Fibroblast of lung (primary cell): ENCODE measurements around the gene CORO2B.

Experiments
- EZH2 ChIP-seq: IDR thresholded peaks from 2 replicates; pipeline ENCODE4 v1.5.1; 2012; ENCODE audit warnings: low read length, control low read depth, mild to moderate bottlenecking; ENCODE audit errors: missing control alignments
- TF ChIP-seq, protein P1 (sequence below), 2 donors: IDR thresholded peaks in 1 of 2; conservative IDR thresholded peaks in 1 of 2; 1 replicate in 1 of 2; 2 replicates in 1 of 2; pipeline ENCODE4 v1.5.1; 2011 to 2012; ENCODE audit warnings: low read length in 2 of 2, control low read depth in 1 of 2, inconsistent platforms in 1 of 2, low read depth in 1 of 2, mild to moderate bottlenecking in 1 of 2

DNA sequence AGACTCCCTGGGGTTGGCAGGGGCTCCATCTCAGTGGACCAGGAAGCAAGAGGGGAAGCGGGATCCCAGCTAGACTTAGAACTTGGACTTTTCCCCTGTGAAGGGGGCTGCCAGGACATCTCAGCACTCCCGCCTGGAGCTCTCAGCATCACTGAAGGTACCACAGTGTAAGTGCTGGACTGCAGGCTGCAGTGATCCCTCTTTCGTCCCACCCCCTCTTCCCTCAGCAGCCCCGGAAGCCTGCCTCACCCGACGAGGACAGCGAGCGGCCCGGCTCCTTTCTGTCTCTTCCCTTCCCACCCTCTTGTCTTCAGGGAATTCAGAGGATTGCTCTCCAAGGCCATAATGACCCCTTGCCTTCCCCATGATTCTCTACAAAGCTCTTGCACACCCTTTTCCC lies 147.5 kb downstream of the CORO2B start:
- TF ChIP-seq, protein P1, sequence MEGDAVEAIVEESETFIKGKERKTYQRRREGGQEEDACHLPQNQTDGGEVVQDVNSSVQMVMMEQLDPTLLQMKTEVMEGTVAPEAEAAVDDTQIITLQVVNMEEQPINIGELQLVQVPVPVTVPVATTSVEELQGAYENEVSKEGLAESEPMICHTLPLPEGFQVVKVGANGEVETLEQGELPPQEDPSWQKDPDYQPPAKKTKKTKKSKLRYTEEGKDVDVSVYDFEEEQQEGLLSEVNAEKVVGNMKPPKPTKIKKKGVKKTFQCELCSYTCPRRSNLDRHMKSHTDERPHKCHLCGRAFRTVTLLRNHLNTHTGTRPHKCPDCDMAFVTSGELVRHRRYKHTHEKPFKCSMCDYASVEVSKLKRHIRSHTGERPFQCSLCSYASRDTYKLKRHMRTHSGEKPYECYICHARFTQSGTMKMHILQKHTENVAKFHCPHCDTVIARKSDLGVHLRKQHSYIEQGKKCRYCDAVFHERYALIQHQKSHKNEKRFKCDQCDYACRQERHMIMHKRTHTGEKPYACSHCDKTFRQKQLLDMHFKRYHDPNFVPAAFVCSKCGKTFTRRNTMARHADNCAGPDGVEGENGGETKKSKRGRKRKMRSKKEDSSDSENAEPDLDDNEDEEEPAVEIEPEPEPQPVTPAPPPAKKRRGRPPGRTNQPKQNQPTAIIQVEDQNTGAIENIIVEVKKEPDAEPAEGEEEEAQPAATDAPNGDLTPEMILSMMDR (conservative IDR thresholded peaks at IDR 0.05 in 1 of 2, IDR thresholded peaks at IDR 0.05 in 1 of 2; ENCODE audit: low read depth in 1 of 2, low read length in 2 of 2): no peak
- TF ChIP-seq EZH2: no peak
